SW480 (cell line): ENCODE measurements around the gene SCFD2.

Experiments
- DNase-seq: peaks from one replicate; pipeline ENCODE4 v3.0.0-alpha.2; 2016; ENCODE audit warnings: low spot score

Gene SCFD2

DNA sequence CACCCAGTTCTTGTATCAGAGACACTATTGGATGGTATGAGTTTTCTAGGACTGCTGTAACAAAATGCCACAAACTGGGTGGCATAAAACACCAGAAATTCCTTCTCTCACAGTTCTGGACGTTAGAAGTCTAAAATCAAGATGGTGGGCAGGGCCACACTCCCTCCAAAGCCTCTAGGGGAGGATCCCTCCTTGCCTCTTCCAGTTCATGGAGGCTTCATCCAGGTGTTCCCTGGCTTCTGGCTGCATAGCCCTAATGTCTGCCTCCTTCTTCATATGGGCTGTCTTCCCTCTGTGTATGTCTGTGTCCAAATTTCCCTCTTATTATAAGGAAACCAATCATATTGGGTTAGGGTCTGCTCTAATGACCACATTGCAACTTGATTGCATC, 542.2 kb downstream of the SCFD2 start:
- DNase-seq = no peak
